GM21786 (cell line): ENCODE data around the gene PHF12.

Experiments used
- ATAC-seq: cut with Tn5 transposase; IDR thresholded peaks from one replicate; pipeline ENCODE4 v1.9.1; 2021; ENCODE audit not compliant: unreplicated experiment

Gene PHF12

GRCh38 chr17:28955408-28955807 lies 4.1 kb upstream of the PHF12 start:
- no peak for ATAC-seq

DNA sequence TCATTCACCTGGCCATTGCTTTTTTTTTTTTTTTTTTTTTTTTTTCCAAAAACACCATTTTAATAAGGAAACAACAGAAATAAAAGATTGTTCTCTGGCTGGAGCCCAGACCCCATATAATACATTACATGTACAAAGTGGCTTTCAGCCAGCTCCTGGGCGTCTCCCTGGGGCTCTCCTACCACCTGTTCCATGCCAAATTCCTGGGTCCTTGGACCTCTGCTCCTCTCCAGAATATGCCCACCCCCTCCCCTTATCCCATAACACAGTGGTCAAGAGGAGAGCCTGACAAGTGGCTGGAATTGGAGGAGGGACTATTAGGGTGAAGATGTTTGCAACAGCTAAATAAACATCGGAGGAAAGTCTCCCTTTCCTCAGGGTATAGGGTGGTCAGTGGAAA lies 3.6 kb upstream of the PHF12 start:
- ATAC-seq: no peak

GRCh38 chr17:28953444-28954118 lies 2.3 kb upstream of the PHF12 start:
- no peak for ATAC-seq

DNA sequence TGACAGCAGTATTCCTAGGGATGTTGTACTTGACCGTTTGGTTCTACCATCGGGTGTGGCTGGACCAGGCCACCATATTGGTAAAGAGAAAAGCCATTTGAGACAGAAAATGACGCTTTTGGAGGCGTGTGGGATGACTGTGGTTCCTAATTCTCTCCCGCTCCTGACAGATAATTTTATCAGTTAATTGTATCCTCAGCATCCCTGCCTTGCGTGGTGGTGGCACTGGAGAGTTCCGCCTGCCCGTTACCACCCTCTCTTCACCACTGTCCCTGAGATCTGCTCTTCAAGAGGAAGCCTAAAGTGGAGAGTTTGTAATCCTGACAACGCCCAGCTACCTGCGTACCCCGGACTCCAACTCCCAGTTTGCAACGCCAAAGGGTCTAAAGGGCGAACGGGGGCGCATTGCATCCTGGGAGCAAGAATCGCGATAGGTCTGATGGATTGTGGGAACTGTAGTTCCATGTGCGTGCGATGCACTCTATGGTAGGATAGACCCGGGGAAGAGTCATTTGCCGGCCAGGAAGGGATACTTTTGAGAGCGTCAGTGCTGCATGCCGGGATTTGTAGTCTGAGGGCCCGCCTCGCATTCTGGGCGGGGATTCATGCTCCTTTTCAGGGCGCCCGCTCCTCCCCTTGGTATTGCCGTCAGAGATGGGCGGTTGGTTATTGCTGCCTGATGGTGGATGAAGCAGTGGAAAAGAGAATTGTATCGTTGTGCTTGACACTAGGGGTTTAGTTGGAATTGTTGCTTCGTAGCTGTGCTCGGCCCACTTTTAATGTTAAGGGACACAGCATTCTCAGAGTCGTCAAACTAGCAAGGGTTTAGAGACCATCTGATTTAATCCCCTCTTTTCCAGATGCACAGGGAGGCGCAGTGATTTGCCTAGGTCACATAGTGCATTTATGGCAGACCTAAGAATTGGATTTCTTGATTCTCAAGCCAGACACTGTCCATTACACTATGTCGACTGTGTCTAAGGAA lies 965 bp upstream of the PHF12 start:
- peak; percentile 54 for ATAC-seq

DNA sequence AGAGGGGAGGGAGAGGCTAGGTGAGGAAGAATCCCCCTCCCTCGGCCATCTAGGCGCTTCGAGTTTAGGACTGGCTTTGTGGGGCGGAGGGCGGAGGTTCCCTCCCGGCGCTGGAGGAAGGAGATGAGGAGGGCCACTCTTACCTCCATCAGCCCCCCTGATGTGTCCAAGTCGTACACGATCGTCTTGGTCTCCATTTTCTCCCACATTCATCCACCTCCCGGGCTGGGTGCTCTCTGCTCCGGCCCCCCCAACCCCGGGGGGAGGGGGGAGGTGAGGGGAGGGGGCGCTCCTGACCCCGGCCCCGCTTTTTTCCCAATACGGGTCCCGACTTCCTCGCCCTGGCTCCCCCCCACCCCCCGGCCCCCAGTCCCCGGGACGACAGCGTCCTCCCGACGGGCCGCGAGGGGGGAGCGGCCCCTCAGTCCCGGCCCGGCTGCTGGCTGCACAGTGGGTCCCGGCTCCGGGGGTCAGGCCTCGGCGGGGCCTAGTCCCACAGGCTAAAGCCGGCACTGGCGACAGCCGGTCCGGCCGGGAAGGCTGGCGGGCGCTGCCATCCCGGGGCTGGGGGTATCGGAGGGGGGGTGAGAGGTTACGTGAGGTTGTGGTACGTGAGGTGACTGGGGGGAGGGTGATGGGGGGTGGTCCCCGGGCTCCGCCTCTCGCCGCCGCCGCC lies 428 bp downstream of the PHF12 start:
- no peak for ATAC-seq

DNA sequence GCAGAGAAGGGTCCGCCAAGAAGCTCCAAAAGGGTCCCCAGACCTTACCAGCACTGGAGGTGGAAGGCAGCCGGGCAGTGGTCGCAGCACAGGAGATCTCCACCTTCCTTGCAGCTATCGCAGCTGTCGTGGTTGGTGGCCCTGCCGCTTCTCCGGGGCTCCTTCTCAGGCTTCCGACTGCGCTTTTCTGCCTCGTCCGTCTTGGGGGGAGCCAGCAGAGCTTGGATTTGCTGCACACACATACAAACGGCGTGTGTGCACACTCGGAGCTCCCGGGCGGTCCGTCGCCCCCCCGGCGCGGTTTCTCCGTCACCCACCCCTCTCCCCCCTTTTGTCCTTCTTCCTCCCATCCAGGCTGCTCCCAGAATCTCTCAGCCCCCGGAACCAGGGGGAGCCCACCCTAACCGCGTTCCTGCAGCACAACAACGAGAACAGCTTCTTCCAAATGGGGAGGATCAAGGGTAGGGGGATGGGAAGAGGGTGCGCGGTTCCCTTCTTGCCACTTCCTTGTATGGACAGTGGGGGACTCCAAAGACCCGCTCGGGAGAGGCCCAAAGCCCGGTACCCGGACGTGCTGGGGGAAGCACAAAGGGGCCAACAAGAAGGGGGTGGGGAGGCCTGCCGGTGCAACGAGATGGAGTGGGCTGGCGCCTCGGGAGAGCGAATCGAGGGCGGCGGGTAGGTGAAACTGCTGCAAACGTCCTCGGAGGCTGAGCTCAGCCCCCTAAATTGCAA lies 1.1 kb downstream of the PHF12 start:
- no peak for ATAC-seq

DNA sequence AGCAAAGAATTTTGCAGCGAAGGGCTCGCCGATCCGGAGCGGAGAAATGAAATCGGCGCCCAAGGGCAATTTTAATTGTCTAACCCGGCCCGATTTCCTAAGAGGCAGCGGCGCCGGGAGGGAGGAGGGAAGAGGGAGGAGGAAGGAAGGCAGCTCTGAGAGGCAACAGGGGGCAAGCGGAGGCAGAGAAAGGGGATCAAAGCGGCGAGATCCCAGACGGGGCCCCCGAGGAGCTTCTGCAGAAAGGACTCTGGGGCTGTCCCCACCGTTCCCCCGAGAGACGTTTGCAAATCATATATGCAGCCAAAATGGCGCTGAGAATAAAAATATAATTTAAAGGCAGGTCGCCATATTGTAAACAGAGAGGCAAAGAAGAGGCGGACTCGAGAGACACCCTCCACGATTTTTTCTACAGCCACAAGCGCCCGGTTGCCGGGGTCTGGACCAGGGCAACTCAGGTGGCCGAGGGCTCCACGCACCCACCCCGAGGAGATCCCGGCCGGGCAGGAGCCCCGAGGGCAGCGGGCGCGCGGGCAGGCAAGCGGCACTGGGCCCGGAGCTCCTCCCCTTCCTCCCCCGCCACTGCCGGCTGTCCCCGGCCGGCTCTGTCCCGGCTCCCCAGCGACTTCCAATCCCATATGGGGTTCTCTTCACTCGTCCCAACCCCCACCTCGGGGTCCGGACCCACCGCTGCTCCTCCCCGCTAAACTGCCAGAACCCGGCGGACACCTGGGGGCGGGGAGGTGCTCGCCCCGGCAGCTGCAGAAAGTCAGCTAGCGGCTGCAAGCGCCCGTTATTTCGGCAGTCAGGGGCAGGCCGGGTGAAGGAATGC lies 1.9 kb downstream of the PHF12 start:
- no peak for ATAC-seq

DNA sequence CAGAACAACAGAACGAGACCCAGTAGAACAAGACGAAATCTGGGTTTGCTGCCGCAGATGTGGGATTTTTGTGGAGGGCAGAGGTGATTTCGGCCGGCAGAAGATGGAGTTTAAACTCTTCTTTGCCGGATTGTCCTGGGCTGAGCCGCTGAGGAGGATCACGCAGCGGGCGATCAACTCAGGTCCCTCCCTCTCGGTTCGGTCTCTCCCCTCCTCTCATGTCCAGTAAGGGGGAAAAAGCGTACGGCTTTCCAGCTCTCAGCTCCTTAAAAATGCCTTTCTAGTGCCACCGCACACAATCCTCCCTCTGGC lies 2.5 kb downstream of the PHF12 start:
- no peak for ATAC-seq

DNA sequence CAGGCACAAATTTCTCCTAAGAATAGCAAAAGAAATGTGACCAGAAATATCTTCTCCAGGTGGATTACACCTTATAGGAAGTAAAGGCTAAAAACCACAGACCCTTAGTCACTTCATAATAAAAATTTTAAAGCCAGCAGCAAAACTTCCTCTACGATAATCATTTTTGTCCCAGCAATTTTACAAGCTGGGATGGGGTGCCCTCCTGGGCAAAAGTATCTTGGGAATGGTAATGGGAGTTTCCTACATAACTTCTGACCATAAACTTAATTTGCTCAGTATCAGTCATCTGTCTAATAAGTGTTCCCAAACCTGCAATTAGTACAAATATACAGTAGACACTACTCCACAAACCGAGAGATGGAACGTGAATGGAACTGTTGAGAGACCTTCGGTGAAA lies 3.0 kb downstream of the PHF12 start:
- ATAC-seq: no peak

DNA sequence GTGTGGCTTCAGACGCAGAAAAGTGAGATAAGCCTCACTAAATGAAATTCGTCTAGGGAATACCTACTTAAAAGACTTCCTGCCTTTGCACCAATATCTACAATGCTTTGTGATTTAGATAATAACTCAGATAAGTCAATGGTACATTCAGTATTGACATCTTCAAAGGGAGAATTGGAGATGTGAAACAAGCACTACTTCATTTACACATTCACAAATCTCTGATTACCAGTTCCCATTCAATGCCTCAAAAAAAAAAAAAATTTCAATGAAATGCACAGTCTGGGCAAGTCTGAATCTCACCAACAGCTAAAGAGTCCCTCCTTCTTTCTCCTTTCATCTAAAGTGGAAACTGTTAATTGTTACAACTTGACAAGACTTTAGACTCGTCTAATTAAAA lies 3.7 kb downstream of the PHF12 start:
- ATAC-seq: no peak

- no peak for ATAC-seq
These were observed 5.1 kb downstream of the PHF12 start for GRCh38 chr17:28946239-28946638.

DNA sequence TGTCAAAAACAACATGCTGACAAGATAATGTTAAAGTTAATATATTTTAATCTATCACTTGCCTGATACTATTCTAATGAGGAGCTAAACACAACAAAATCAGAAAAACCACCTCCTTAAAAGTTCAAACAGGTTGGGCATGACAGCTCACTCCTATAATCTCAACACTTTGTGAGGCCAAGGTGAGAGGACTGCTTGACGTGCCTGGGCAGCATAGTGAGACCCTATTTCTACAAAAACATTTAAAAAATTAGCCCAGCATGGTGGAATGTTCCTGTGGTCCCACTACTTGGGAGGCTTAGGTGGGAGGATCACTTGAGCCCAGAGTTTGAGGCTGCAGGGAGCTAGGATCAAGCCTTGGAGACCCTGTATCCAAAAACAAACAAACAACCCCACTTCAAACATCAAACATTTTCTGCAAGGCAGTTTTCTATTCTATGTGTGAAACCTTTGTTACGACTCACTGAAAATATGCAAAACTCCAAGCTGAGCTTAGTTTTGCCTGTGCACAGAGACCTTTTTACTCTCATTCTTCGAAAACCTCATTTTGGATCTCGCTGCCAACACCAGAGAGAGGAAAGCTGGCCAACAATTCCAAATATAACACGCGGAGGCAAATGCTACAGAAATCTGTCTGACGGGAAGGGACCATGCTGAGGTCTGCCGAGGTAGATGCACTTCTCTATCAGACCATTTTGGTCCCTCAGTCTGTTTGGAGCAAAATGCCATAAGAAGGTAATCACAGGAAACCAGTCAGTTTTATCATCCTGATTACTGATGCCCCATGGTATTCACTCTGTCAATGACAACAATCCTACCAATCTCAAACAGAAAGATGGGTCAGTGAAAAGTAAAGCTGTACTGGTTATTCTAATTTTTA lies 6.2 kb downstream of the PHF12 start:
- no peak for ATAC-seq

- no peak for ATAC-seq
These were observed 7.0 kb downstream of the PHF12 start for GRCh38 chr17:28944343-28944742.

DNA sequence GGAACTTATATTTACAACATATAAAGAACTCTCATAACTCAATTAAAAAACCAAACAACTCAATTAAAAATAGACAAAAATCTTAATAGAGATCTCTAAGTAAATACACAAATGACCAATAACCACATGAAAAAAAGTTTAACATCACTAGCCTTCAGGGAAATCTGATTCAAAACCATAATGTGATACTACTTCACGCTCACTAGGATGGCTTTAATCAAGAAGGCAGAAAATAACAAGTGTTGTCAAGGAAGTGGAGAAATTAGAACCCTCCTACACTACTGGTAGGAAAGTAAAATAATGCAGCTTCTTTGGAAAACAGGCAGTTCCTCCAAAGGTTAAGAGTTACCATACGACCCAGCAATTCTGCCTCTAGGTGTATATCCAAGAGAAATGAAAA lies 8.4 kb downstream of the PHF12 start:
- ATAC-seq: no peak

DNA sequence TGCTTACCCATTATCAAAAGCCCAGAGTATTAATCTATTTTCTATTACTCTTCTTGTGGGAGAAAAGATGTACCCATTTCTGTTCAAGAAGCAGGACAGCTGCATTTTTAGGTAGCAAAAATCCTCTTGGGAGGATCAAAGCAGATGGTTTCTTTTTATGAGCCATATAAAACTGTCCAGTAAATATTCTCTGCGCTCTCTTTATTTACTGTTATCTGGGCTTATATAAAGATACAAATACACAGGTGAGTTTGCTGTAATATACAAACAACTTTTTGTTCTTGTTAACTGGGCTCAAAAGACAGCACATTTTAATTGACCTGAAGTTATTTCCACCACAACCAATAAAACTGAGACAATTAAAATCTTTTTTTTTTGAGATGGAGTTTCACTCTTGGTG lies 10.1 kb downstream of the PHF12 start:
- ATAC-seq: no peak

DNA sequence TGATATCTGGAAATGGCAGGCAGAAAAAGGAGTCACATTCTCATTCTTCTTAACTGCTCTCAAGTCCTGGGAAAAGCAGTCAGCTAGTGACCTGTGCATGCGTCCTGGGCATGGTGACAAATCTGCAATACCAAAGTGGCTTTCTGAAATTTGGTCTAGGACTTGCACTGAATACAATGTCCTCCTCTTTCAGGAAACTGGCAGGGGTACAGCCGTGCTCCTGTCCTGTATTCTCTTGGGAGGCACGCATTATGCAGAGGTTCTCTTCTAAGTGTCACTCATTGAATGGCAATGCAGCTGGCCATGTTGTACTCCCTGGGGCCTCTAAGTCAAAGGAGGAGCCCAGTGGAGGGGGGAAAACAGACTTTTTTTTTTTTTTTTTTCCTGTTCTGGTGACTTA lies 10.6 kb downstream of the PHF12 start:
- no peak for ATAC-seq

- ATAC-seq: no peak
These were observed 11.2 kb downstream of the PHF12 start for GRCh38 chr17:28940142-28940541.

GRCh38 chr17:28938552-28938951 lies 12.8 kb downstream of the PHF12 start:
- no peak for ATAC-seq

DNA sequence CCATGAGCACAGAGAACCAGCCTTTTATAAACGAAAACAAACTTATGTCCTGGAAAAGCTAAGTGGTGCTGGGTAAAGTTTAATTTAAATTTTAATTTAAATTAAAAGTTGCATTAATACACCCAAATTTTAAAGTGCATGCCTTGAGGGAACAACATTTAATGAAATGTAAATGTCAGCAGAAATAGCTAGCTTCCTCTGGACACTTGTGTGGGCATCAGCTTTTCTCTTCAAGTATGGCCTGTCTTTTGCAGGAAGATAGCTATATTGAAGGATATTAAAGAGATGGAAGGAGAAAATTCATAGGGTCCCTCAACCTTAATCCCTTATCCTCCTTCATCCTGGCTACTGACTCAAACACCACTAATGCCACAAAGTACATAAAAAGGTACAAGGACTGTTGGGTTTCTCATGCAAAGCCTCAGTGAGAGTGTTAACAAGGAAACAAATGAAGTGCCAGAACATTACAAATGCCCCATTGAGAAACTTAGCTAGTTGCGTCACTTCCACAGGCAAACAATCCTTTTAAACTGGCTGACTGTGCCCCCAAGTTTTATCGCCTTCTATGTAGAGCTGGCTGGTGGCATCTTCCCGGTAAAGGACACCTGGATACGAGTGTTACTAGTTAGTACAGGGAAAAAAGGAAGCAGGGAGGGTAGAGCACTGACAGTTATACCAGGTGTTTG lies 14.1 kb downstream of the PHF12 start:
- no peak for ATAC-seq
